PC-3 (cell line): Measurements from ENCODE around the gene NDUFA7. TPM values are rescaled to one million over a fixed set of nuclear protein-coding genes. Genes with fewer than 3 reads are reported as not detected.
A peak's percentile ranks its signal among the peaks of the same experiment; 100 is the strongest.

Experiments used
- ATAC-seq: fragments of 200-7000 bp; cut with Tn5 transposase; 2 replicates; pipeline ENCODE4 v1.9.1; 2020; ENCODE audit warnings: mild to moderate bottlenecking, moderate library complexity
- BruUV-seq: library from RNA; stranded (reverse); fragments of 400-500 nt; replicated peaks from 2 replicates; lab custom pipeline; 2021; lab: Mats Ljungman, UMichigan
- CTCF ChIA-PET: fragments of 300-600 bp; sonication (Branson Sonifier 250); formaldehyde crosslinking; loops from one replicate; lab custom pipeline; 2022; ENCODE audit warnings: antibody characterized with exemption; lab: Charles Lee
- POLR2A ChIA-PET: fragments of 300-600 bp; sonication (Branson Sonifier 250); formaldehyde crosslinking; loops from one replicate; lab custom pipeline; 2022; ENCODE audit warnings: antibody characterized with exemption; ENCODE audit not compliant: unreplicated experiment; lab: Charles Lee
- DNase-seq: peaks from one replicate; pipeline ENCODE4 v3.0.0-alpha.2; 2015
- H2AFZ ChIP-seq: fragments of 300-600 bp; sonication (generic); 2 replicates; pipeline ENCODE4 v1.6.0; 2016; ENCODE audit warnings: antibody characterized with exemption, low read length
- H3F3A ChIP-seq: fragments of 300-600 bp; sonication (generic); one replicate; pipeline ENCODE4 v1.6.0; 2017; ENCODE audit warnings: antibody characterized with exemption, low read length, control low read depth, mild to moderate bottlenecking; ENCODE audit not compliant: unreplicated experiment
- H3K27ac ChIP-seq: fragments of 300-600 bp; sonication (generic); 2 replicates; pipeline ENCODE4 v1.5.1; 2016; ENCODE audit warnings: mild to moderate bottlenecking, low read length
- H3K27me3 ChIP-seq: fragments of 300-600 bp; sonication (generic); 2 replicates; pipeline ENCODE4 v1.6.1; 2016; ENCODE audit warnings: low read length, mixed read lengths
- H3K36me3 ChIP-seq: fragments of 300-600 bp; sonication (generic); 2 replicates; pipeline ENCODE4 v1.6.1; 2016; ENCODE audit warnings: low read depth, mixed run types, low read length, mixed read lengths
- H3K4me1 ChIP-seq: fragments of 300-600 bp; sonication (generic); 2 replicates; pipeline ENCODE4 v1.5.1; 2016; ENCODE audit warnings: low read length; ENCODE audit not compliant: insufficient read depth
- H3K4me2 ChIP-seq: fragments of 300-600 bp; sonication (generic); 2 replicates; pipeline ENCODE4 v1.6.0; 2016; ENCODE audit warnings: low read length
- H3K4me3 ChIP-seq: fragments of 300-600 bp; sonication (generic); 2 replicates; pipeline ENCODE4 v1.5.1; 2016; ENCODE audit warnings: mild to moderate bottlenecking, low read length, mixed read lengths
- H3K79me2 ChIP-seq: fragments of 300-600 bp; sonication (generic); 2 replicates; pipeline ENCODE4 v1.6.1; 2017; ENCODE audit warnings: low read length, mixed read lengths
- H3K9ac ChIP-seq: fragments of 300-600 bp; sonication (generic); 2 replicates; pipeline ENCODE4 v1.6.0; 2016; ENCODE audit warnings: mild to moderate bottlenecking, low read length
- H3K9me2 ChIP-seq: fragments of 300-600 bp; sonication (generic); replicated peaks from 2 replicates; pipeline ENCODE4 v1.6.1; 2016; ENCODE audit warnings: mixed run types, low read length, mixed read lengths
- H3K9me3 ChIP-seq: fragments of 300-600 bp; sonication (generic); 2 replicates; pipeline ENCODE4 v1.6.1; 2016; ENCODE audit warnings: low read length, mixed read lengths
- H4K20me1 ChIP-seq: fragments of 300-600 bp; sonication (generic); 2 replicates; pipeline ENCODE4 v1.6.1; 2016; ENCODE audit warnings: low read length, mixed read lengths
- EZH2 ChIP-seq: fragments of 300-600 bp; sonication (generic); IDR thresholded peaks from one replicate; pipeline ENCODE4 v1.6.1; 2017; ENCODE audit warnings: antibody characterized with exemption, mild to moderate bottlenecking, low read length; ENCODE audit not compliant: unreplicated experiment
- EZH2phosphoT487 ChIP-seq: fragments of 300-600 bp; sonication (generic); IDR thresholded peaks from 2 replicates; pipeline ENCODE4 v1.6.1; 2018; ENCODE audit warnings: mild to moderate bottlenecking, antibody characterized with exemption, low read length, borderline replicate concordance
- intact Hi-C: fragments of 100-400 bp; cut with micrococcal nuclease; formaldehyde crosslinking; loops from 2 replicates; pipeline ENCODE4 v1.9.0; 2023
- total RNA-seq: library from RNA; depleted of rRNA; stranded (reverse); fragments of >200 nt; gene quantifications from 2 replicates; pipeline ENCODE4 v1.2.3, GENCODE V29; 2014
- TF ChIP-seq, protein P1 (sequence below): fragments of 300-600 bp; sonication (generic); conservative IDR thresholded peaks from 2 replicates; pipeline ENCODE4 v1.5.1; 2017; ENCODE audit warnings: antibody characterized with exemption, low read depth, mild to moderate bottlenecking, low read length

Gene NDUFA7
- total RNA-seq, 1 experiment from 2014 or later, result 144 TPM

DNA sequence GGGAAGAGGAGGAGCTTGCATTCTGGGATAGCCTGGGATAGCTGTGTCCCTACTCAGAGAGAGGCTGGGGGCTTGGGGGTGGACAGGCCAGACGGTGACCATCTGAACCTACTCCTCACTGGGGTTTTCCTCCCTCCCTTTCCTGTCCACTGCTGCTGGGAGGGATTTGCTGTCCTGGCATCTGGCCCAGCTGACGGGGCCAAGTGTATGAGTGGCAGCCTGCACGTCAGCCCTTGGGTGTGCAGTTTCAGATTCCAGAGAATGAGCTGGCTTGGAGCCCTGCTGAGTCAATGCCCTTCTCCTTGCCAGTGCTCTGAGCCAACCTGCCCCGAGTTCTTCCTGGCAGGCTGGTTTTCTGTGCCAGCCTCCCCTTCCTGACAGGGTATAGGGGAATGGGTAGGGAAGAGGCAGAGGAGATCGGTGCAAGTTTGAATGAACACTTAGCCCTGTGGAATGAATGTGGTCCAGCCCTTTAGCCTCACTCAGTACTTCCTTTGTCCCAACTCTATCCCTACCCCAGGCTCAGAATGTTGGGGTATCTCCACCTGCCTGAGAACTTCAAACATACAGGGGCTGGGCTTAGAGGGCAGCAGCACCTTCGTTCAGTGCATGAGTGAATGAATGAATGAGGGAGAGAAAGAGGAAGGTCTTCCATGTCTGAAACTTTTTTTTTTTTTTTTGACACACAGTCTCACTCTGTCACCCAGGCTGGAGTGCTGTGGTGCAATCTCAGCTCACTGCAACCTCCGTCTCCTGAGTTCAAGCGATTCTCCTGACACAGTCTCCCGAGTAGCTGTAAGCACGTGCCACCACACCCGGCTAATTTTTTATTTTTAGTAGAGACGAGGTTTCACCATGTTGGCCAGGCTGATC is 41.0 kb upstream of the NDUFA7 start:
- H3K9me3 ChIP-seq, result no peaks in the 10 kb centered on the region
- ATAC-seq, result peak; percentile 76
- intact Hi-C loops, result loop anchor here (1.0 kb wide), 1 partner anchor 28 kb away; the partner anchor contains the start of gene RAB11B
- no peaks in the 10 kb centered on the region for H3F3A ChIP-seq
- H3K9ac ChIP-seq, result peak overlapping the region; percentile 8; the same call in 1 of the 2 replicates
- DNase-seq, result peak; percentile 100
- H3K79me2 ChIP-seq, result no peaks in the 10 kb centered on the region
- 0 out of 2 replicates have a peak overlapping the region, but pooled peaks have one; percentile 3 for H3K4me3 ChIP-seq
- no peaks in the 10 kb centered on the region for H3K36me3 ChIP-seq
- no TSS peak for BruUV-seq
- H3K27ac ChIP-seq, result peak overlapping the region; percentile 69
- ChIA-PET CTCF (interaction anchor here (0.5 to 0.9 kb wide), 3 partner anchors 9 to 219 kb away, joined by 3 to 9 read pairs (median 7); no protein-coding TSS in a partner anchor), POLR2A (no interaction called here)
- no peaks in the 10 kb centered on the region for H4K20me1 ChIP-seq
- peak overlapping the region; percentile 75 for H3K4me2 ChIP-seq
- H3K4me1 ChIP-seq, result peaks cover 28% of the 10 kb centered on the region
- H3K27me3 ChIP-seq, result no peaks in the 10 kb centered on the region
- TF ChIP-seq EZH2 (no peak), EZH2phosphoT487 (no peak)
- TF ChIP-seq, protein P1, sequence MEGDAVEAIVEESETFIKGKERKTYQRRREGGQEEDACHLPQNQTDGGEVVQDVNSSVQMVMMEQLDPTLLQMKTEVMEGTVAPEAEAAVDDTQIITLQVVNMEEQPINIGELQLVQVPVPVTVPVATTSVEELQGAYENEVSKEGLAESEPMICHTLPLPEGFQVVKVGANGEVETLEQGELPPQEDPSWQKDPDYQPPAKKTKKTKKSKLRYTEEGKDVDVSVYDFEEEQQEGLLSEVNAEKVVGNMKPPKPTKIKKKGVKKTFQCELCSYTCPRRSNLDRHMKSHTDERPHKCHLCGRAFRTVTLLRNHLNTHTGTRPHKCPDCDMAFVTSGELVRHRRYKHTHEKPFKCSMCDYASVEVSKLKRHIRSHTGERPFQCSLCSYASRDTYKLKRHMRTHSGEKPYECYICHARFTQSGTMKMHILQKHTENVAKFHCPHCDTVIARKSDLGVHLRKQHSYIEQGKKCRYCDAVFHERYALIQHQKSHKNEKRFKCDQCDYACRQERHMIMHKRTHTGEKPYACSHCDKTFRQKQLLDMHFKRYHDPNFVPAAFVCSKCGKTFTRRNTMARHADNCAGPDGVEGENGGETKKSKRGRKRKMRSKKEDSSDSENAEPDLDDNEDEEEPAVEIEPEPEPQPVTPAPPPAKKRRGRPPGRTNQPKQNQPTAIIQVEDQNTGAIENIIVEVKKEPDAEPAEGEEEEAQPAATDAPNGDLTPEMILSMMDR, result no peak
- H2AFZ ChIP-seq, result peak overlapping the region; percentile 78
- H3K9me2 ChIP-seq, result no peaks in the 10 kb centered on the region

DNA sequence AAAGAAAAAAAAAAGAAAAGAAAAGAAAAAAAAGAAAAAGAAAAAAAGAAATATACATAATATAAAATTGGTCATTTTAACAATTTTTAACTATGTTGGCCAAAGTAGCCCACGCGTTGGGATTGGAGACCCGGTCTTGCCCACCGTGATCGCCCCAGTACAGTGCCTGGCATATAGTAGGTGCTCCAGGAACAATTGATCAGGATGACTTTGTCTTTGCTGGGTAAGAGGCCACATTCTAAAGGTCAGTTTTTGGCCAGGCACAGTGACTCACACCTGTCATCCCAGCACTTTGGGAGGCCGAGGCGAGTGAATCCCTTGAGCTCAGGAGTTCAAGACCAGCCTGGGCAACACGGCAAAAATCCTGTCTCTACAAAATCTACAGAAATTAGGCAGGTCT is 39.0 kb upstream of the NDUFA7 start:
- no peak overlapping the region for H3K4me3 ChIP-seq
- H2AFZ ChIP-seq, result no peak overlapping the region
- CTCF ChIA-PET, result no interaction called here
- no peaks in the 10 kb centered on the region for H3K27me3 ChIP-seq
- peaks cover 4% of the 10 kb centered on the region for H3F3A ChIP-seq
- no peaks in the 10 kb centered on the region for H3K79me2 ChIP-seq
- H3K4me2 ChIP-seq, result no peak overlapping the region
- TF ChIP-seq, protein P1, result no peak
- no peak for TF ChIP-seq EZH2
- TF ChIP-seq EZH2phosphoT487, result no peak
- H3K9me2 ChIP-seq, result no peaks in the 10 kb centered on the region
- no peaks in the 10 kb centered on the region for H3K9me3 ChIP-seq
- no TSS peak for BruUV-seq
- H3K9ac ChIP-seq, result no peak overlapping the region
- H3K36me3 ChIP-seq, result no peaks in the 10 kb centered on the region
- peaks cover 38% of the 10 kb centered on the region for H3K4me1 ChIP-seq
- intact Hi-C loops, result no loop called here
- ATAC-seq (no peak), DNase-seq (no peak)
- H3K27ac ChIP-seq, result no peak overlapping the region
- 0 out of 2 replicates have a peak, but pooled peaks cover 2% of the 10 kb centered on the region for H4K20me1 ChIP-seq
- POLR2A ChIA-PET, result no interaction called here
